SU-DHL-6 (cell line): Measurements from ENCODE around the gene DNAH5.

ENCODE experiments used
- CTCF ChIP-seq: fragments of 200-600 bp; sonication (generic); IDR thresholded peaks from one replicate; pipeline ENCODE4 v1.5.1; 2017; ENCODE audit warnings: antibody characterized with exemption, mild to moderate bottlenecking, low read length, moderate library complexity; ENCODE audit not compliant: insufficient read depth, poor library complexity, severe bottlenecking
- EZH2phosphoT487 ChIP-seq: fragments of 200-600 bp; sonication (generic), shearing (Covaris generic); conservative IDR thresholded peaks from 2 replicates; pipeline ENCODE4 v1.6.1; 2018; ENCODE audit warnings: mild to moderate bottlenecking, antibody characterized with exemption, low read length, moderate library complexity, mixed read lengths

GRCh38 chr5:13990896-13991295 is 46.4 kb upstream of the DNAH5 start:
- TF ChIP-seq CTCF (no peak), EZH2phosphoT487 (no peak)
